ENCODE data around the gene PRR29. TPM values are rescaled to one million over a fixed set of nuclear protein-coding genes. Genes with fewer than 3 reads are reported as not detected.

The PRR29 gene
- 0.43 TPM for total RNA-seq
- long read RNA-seq = 0 reads

- ATAC-seq (peak; percentile 71), DNase-seq (peak; percentile 86)
- intact Hi-C loops (cut with DNase I) = no loop called here
- Histone ChIP-seq H3K27ac (peak within 1 kb of the TSS; percentile 24), H3K36me3 (no peaks in the 10 kb centered on the region), H3K27me3 (no peaks in the 10 kb centered on the region), H3K4me1 (peaks cover 29% of the 10 kb centered on the region), H3K4me3 (peak within 1 kb of the TSS; percentile 66), H3K9me3 (no peaks in the 10 kb centered on the region)
- no peak for TF ChIP-seq CTCF (IDR thresholded peaks at IDR 0.05)
These were observed at the start of gene PRR29 for GRCh38 chr17:63998050-63998720. Gene PRR29, plus strand, starts transcription at chr17:63998351. Its CDS starts 14 bp downstream, at chr17:63998365.

- Histone ChIP-seq H3K27ac (no peak overlapping the region), H3K4me3 (no peak overlapping the region), H3K36me3 (no peaks in the 10 kb centered on the region), H3K27me3 (no peaks in the 10 kb centered on the region), H3K9me3 (no peaks in the 10 kb centered on the region), H3K4me1 (peaks cover 6% of the 10 kb centered on the region)
- intact Hi-C loops (cut with DNase I) = no loop called here
- TF ChIP-seq CTCF (IDR thresholded peaks at IDR 0.05) = no peak
- no peak for DNase-seq
- no peak for ATAC-seq
These were observed 49.6 kb upstream of the PRR29 start for GRCh38 chr17:63948521-63948920.

GRCh38 chr17:63949576-63950250 lies 48.4 kb upstream of the PRR29 start:
- Histone ChIP-seq H3K27ac (no peak overlapping the region), H3K36me3 (no peaks in the 10 kb centered on the region), H3K4me3 (no peak overlapping the region), H3K4me1 (peaks cover 6% of the 10 kb centered on the region), H3K9me3 (no peaks in the 10 kb centered on the region), H3K27me3 (no peaks in the 10 kb centered on the region)
- TF ChIP-seq CTCF (IDR thresholded peaks at IDR 0.05) = no peak
- intact Hi-C loops (cut with DNase I) = no loop called here
- ATAC-seq (no peak), DNase-seq (no peak)

- DNase-seq (no peak), ATAC-seq (no peak)
- no peak overlapping the region for H3K4me3 ChIP-seq
- intact Hi-C loops (cut with DNase I) = no loop called here
- H3K27ac ChIP-seq = no peak overlapping the region
- peaks cover 6% of the 10 kb centered on the region for H3K4me1 ChIP-seq
- no peaks in the 10 kb centered on the region for H3K27me3 ChIP-seq
- H3K36me3 ChIP-seq = no peaks in the 10 kb centered on the region
- no peaks in the 10 kb centered on the region for H3K9me3 ChIP-seq
- TF ChIP-seq CTCF (IDR thresholded peaks at IDR 0.05) = peak; percentile 37
These were observed 46.9 kb upstream of the PRR29 start for GRCh38 chr17:63950940-63951907.

- ATAC-seq (no peak), DNase-seq (no peak)
- TF ChIP-seq CTCF (IDR thresholded peaks at IDR 0.05) = no peak
- intact Hi-C loops (cut with DNase I) = no loop called here
- Histone ChIP-seq H3K27me3 (no peaks in the 10 kb centered on the region), H3K27ac (no peak overlapping the region), H3K4me3 (no peak overlapping the region), H3K36me3 (no peaks in the 10 kb centered on the region), H3K9me3 (no peaks in the 10 kb centered on the region), H3K4me1 (no peaks in the 10 kb centered on the region)
These were observed 43.6 kb upstream of the PRR29 start for GRCh38 chr17:63954402-63955063.

Measured in upper lobe of right lung (tissue), 1 donor.